Right lobe of liver (tissue), 4 donors: ENCODE measurements around the gene COIL.

Experiments used
- POLR2A ChIP-seq: fragments of 450-650 bp; IDR thresholded peaks from one replicate; pipeline ENCODE4 v1.6.1; 2017; ENCODE audit warnings: antibody characterized with exemption, mild to moderate bottlenecking
- TF ChIP-seq, protein P1 (sequence below), 4 donors: fragments of 200-600 bp in 3 of 4; fragments of 450-650 bp in 1 of 4; IDR thresholded peaks; one replicate each; pipeline versions ENCODE4 v1.5.1 to v1.8.0; 2016 to 2022; ENCODE audit warnings: antibody characterized with exemption in 4 of 4, mild to moderate bottlenecking in 2 of 4
- donor health status: DM: no; HTN: no; CAD: no.
- donor health status: DM: no; HTN: no; CAD: no.
- donor health status: DM: no; HTN: yes; CAD: no.

DNA sequence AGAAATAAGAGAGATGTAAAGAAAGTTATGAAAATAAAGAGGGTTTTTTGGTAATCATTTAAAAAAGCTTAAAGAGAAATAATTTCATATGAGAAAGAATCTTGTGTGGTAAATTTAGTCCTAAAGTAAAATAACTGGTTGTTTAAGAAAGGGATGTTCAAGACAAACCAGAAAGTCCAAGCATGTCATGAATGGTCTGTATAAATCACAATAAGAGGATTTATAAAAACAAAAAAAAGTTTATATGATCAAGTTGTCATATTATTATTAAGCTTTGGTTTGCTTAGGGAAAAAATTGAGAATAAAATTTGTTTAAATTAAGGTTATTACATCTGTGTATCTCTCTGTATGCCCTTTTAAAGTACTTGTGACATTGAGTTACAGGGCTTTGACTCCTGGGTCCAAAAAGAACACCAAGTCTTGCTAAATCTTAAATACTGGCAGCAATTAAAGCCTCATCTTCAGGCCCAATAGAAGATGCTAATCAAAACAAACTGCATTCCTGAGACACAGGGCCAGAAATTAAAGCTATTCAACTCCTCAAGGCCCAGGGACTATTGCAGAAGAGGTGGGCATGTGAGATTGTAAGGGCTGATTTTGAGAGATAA lies 31.4 kb downstream of the COIL start:
- no peak for TF ChIP-seq POLR2A
- TF ChIP-seq, protein P1, sequence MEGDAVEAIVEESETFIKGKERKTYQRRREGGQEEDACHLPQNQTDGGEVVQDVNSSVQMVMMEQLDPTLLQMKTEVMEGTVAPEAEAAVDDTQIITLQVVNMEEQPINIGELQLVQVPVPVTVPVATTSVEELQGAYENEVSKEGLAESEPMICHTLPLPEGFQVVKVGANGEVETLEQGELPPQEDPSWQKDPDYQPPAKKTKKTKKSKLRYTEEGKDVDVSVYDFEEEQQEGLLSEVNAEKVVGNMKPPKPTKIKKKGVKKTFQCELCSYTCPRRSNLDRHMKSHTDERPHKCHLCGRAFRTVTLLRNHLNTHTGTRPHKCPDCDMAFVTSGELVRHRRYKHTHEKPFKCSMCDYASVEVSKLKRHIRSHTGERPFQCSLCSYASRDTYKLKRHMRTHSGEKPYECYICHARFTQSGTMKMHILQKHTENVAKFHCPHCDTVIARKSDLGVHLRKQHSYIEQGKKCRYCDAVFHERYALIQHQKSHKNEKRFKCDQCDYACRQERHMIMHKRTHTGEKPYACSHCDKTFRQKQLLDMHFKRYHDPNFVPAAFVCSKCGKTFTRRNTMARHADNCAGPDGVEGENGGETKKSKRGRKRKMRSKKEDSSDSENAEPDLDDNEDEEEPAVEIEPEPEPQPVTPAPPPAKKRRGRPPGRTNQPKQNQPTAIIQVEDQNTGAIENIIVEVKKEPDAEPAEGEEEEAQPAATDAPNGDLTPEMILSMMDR (IDR thresholded peaks at IDR 0.05) = no peak
